ENCODE measurements around the gene TMEM72. TPM values are rescaled to one million over a fixed set of nuclear protein-coding genes. Genes with fewer than 3 reads are reported as not detected.

The TMEM72 gene
- total and polyA plus RNA-seq, 2 of the 13 experiments (the other 11 are each of a cell fraction or from before 2014, with no cell fraction given): 0.04 TPM; not detected in 1

GRCh38 chr10:44939691-44940401 lies 28.7 kb downstream of the TMEM72 start:
- FAIRE-seq: peak; percentile 94
- no TSS peak for BruUV-seq (replicated peaks)
- in situ Hi-C loops (cut with HindIII; ENCODE audit: extremely low pct_ligation_motif_present, low pct_unique_long_range_greater_than_20kb): no loop called here
- TF ChIP-seq, protein P1, sequence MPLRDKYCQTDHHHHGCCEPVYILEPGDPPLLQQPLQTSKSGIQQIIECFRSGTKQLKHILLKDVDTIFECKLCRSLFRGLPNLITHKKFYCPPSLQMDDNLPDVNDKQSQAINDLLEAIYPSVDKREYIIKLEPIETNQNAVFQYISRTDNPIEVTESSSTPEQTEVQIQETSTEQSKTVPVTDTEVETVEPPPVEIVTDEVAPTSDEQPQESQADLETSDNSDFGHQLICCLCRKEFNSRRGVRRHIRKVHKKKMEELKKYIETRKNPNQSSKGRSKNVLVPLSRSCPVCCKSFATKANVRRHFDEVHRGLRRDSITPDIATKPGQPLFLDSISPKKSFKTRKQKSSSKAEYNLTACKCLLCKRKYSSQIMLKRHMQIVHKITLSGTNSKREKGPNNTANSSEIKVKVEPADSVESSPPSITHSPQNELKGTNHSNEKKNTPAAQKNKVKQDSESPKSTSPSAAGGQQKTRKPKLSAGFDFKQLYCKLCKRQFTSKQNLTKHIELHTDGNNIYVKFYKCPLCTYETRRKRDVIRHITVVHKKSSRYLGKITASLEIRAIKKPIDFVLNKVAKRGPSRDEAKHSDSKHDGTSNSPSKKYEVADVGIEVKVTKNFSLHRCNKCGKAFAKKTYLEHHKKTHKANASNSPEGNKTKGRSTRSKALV (CRISPR knock-in tag; IDR thresholded peaks at IDR 0.05): no peak
- no peak for TF ChIP-seq ZBTB46 (CRISPR knock-in tag; IDR thresholded peaks at IDR 0.05; ENCODE audit: borderline replicate concordance)
- TF ChIP-seq IRF2 (CRISPR knock-in tag; IDR thresholded peaks at IDR 0.05): 0 out of 2 replicates have a peak, but pooled peaks have one; percentile 46
- no peak for TF ChIP-seq KDM4B (CRISPR knock-in tag; IDR thresholded peaks at IDR 0.05)
- TF ChIP-seq GABPB1 (CRISPR knock-in tag; IDR thresholded peaks at IDR 0.05): 0 out of 2 replicates have a peak, but pooled peaks have one; percentile 18
- peak; percentile 56; the same call in 1 of the 2 replicates for TF ChIP-seq ZNF614 (CRISPR knock-in tag; IDR thresholded peaks at IDR 0.05; ENCODE audit: borderline replicate concordance)
- no peak for TF ChIP-seq ZNF501 (CRISPR knock-in tag; IDR thresholded peaks at IDR 0.05)
- TF ChIP-seq KAT8 (CRISPR knock-in tag; IDR thresholded peaks at IDR 0.05): peak; percentile 57; the same call in 1 of the 2 replicates
- TF ChIP-seq NR2F6 (IDR thresholded peaks at IDR 0.05): peak; percentile 93
- TF ChIP-seq NR2F6 (CRISPR knock-in tag; IDR thresholded peaks at IDR 0.05): peak; percentile 91
- TF ChIP-seq PHB2 (IDR thresholded peaks at IDR 0.05; ENCODE audit: partially characterized antibody): no peak
- TF ChIP-seq POGZ (CRISPR knock-in tag; IDR thresholded peaks at IDR 0.05): peak; percentile 35; the same call in 1 of the 2 replicates
- no peak for TF ChIP-seq GFI1 (CRISPR knock-in tag; IDR thresholded peaks at IDR 0.05; ENCODE audit: borderline replicate concordance)
- TF ChIP-seq ETV5 (CRISPR knock-in tag; IDR thresholded peaks at IDR 0.05; ENCODE audit: borderline replicate concordance): peak; percentile 61; the same call in 1 of the 2 replicates
- peak; percentile 86; the same call in 1 of the 2 replicates for TF ChIP-seq FOXK1 (CRISPR knock-in tag; IDR thresholded peaks at IDR 0.05; ENCODE audit: borderline replicate concordance, low read depth)
- TF ChIP-seq, protein P2, sequence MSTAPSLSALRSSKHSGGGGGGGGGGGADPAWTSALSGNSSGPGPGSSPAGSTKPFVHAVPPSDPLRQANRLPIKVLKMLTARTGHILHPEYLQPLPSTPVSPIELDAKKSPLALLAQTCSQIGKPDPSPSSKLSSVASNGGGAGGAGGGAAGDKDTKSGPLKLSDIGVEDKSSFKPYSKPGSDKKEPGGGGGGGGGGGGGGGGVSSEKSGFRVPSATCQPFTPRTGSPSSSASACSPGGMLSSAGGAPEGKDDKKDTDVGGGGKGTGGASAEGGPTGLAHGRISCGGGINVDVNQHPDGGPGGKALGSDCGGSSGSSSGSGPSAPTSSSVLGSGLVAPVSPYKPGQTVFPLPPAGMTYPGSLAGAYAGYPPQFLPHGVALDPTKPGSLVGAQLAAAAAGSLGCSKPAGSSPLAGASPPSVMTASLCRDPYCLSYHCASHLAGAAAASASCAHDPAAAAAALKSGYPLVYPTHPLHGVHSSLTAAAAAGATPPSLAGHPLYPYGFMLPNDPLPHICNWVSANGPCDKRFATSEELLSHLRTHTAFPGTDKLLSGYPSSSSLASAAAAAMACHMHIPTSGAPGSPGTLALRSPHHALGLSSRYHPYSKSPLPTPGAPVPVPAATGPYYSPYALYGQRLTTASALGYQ (CRISPR knock-in tag; IDR thresholded peaks at IDR 0.05): peak; percentile 56; the same call in 1 of the 2 replicates
- peak; percentile 90 for TF ChIP-seq CEBPB (IDR thresholded peaks at IDR 0.05; ENCODE audit: borderline replicate concordance, low read depth, low read length)
- TF ChIP-seq FOXO1 (CRISPR knock-in tag; IDR thresholded peaks at IDR 0.05): peak; percentile 88; the same call in 1 of the 2 replicates
- peak; percentile 90 for TF ChIP-seq GATAD2A (CRISPR knock-in tag; IDR thresholded peaks at IDR 0.05)

More at GRCh38 chr10:44939691-44940401, 28.7 kb downstream of the TMEM72 start:
- Histone ChIP-seq H3K4me2 (ENCODE audit: low read depth, low read length) (peak overlapping the region; percentile 30), H3K27me3 (ENCODE audit: control insufficient read depth in 1 of 2, insufficient read depth in 2 of 2, low read length in 2 of 2) (no peaks in the 10 kb centered on the region), H3K9me3 (ENCODE audit: low read length) (peaks cover 8% of the 10 kb centered on the region), H3K36me3 (replicated peaks in 1 of 2; ENCODE audit: control insufficient read depth in 1 of 2, insufficient read depth in 2 of 2, low read length in 2 of 2) (no peaks in the 10 kb centered on the region), H3K9ac (ENCODE audit: insufficient read depth, low read depth, low read length) (no peak overlapping the region), H3K27ac (ENCODE audit: extremely low read length, insufficient read depth, low read length) (peak overlapping the region; percentile 61), H3K79me2 (ENCODE audit: insufficient read depth, low read length) (no peaks in the 10 kb centered on the region), H3K4me3 (replicated peaks in 1 of 3; ENCODE audit: insufficient read depth in 1 of 3, low read depth in 2 of 3, low read length in 3 of 3) (no peak overlapping the region; a peak in 1 of 6 replicates), H2AFZ (ENCODE audit: low read length) (no peak overlapping the region), H4K20me1 (ENCODE audit: insufficient read depth, low read length) (no peaks in the 10 kb centered on the region), H3K4me1 (ENCODE audit: insufficient read depth, low read length) (peaks cover 59% of the 10 kb centered on the region)
- peak; percentile 79 for ATAC-seq
- POLR2A ChIA-PET: interaction anchor here (1.0 to 2.7 kb wide), 7 partner anchors 10 to 41 kb away, joined by 4 to 28 read pairs (median 9); partner anchors contain the start of genes DEPP1 and RASSF4
- CTCF ChIA-PET (ENCODE audit: low intra/inter-chr PET ratio, low total read pairs): no interaction called here
- WGBS (ENCODE audit: low lambda C conversion rate): 47% methylated on average over 7 of the region's 7 CpGs
- intact Hi-C loops (cut with micrococcal nuclease; ENCODE audit: unreplicated experiment): no loop called here
- DNase-seq (ENCODE audit: low spot score): peak; percentile 93
